Fibroblast of skin of scalp (primary cell): Measurements from ENCODE around the gene SP140L.

Experiments used
- DNase-seq: peaks from one replicate; pipeline ENCODE4 v3.0.0-alpha.2; 2013

Gene SP140L

DNA sequence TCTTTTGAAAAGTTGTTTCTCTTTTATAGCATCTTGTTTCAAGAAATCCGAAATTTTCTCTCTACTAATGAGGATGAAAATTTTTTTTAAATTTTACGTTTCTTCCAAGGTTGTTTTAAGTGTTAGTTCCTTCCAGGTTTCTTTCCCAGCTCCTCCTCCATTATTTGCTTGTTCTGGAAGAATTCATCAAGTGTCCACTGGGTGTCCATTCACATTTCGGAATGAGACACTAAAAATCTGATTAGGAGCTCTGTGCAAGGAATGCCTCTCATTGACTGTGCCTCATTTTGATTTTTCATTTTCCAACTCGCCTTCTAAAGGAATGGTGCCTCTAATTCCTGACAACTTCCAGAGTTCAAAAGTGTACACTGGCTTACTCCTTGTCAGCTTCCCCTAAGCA lies 95.2 kb downstream of the SP140L start:
- DNase-seq, result no peak

DNA sequence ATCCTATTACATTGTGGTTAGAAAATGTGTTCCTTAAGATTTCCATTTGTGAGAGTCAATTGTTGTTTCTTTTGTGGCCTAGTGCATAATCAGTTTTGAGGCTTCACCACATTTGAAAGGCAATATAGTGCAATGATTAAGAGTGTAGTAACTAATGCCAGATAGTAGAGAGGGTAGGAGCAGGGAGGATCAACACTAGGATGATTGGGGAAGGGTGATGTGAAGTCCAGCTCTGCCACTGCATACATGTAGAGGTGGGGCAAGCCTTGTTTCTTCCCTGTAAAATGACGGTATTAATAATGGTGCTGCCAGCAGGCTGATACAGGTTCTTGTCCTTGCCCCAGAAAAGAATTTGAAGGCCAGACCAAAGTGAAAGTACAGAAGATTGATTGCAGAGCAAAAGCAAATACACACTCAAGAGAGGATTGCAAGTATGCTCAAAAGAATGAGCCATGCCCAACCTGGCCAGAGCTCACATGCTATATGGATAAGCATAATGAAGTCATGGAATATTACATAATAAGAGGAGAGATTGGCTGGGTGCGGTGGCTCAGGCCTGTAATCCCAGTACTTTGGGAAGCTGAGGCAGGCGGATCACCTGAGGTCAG lies 97.0 kb downstream of the SP140L start:
- no peak for DNase-seq

DNA sequence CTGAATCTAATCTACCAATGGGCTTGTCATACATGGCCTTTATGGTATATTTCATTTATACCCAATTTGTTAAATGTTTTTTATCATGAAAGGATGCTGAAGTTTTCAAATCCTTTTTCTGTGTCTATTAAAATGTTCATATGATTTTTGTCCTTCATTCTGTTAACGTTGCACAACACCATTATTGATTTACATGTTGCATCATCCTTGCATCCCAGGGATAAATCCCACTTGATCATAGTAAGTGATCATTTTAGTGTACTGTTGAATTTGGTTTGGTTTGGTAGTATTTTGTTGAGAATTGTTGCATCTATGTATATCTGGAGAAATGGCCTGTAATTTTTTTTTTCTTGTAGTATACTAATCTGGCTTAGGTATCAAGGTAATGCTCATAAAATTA lies 98.4 kb downstream of the SP140L start:
- DNase-seq, result no peak

DNA sequence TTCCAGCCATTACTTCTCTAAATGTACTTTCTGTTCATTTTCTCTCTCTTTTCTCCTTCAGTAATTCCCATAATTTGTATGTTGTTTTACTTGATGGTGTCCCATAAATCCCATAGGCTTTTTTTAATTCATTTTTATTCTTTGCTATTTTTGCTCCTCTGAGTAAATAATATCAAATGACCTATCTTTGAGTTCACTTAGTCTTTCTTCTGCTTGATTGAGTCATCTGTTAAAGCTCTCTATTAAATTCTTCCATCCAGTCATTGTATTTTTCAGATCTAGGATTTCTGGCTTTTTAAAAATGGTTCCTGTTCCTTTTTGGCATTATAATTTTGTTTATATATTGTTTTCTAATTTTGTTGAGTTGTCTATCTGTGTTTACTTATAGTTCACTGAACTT lies 102.5 kb downstream of the SP140L start:
- DNase-seq, result no peak

DNA sequence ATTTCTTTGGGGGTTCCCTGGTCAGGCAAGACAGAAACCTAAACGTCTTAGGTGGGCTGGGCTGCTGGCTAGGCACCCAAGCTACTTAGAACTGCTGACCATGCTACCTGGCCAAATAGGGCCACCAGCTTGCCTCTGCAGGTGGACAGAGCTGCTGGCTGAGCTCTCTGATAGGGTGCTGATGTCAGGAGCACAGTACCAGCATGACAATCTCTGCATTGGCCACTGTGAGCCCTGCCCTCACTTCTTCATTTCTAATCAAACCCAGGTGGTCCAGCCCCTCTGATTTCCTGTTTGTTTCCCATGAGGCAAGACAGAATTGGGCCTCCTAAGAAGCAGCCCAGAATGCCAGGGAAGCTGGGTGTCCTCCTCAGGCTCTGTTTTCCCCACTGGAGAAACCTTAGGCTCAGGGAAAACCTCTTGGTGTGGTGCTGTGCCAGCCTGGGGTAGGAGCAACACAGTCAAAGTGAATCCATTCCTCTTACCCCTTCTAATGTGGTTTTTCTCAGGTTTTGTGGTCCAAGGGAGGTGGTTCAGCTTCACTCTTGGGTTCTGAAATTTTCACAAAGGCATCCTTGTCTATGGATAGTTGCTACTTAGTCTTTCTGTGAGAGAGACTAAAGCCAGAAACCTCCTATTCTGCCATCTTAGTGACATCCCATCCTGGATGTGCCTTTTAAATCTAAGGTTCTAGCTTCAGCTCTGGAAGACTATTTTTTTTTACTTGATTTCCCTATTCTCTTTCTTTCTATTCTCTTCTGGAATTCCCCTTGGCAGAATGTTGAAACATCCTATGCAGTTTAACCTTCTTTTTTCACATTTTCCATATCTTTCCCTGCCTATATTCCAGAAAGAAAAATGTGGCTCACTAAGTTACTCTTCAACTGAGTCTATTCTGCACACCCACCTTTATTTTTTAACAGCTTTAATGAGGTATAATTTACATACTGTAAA lies 104.2 kb downstream of the SP140L start:
- no peak for DNase-seq

DNA sequence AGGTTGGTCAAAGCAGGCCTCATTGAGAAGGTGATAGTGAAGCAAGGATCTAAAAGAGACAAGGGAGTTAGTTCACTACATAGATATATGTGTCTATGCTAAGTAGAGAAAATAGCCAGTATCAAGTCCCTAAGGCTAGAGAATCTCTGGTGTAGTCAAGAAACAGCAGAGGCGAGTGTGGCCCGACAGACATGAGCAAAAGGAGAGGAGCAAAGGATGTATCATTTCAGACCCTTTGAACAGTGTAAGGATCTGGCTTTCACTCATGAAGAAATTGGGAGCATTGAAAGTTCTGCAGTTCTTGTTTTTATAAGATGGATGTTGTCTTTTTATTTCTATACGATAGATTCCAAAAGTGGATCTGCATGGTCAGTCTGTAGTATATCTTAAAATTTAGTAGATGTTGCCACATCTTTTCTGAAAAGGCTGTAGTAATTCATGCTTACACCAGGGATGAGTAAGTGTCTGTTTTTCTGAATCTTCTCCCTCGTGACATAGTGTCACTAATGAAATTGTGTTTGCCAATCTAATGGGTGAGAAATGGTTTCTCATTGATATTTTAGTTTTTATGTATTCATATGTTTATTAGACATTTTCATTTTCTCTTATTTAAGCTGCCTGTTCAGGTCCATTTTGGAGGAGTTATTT lies 107.8 kb downstream of the SP140L start:
- no peak for DNase-seq

DNA sequence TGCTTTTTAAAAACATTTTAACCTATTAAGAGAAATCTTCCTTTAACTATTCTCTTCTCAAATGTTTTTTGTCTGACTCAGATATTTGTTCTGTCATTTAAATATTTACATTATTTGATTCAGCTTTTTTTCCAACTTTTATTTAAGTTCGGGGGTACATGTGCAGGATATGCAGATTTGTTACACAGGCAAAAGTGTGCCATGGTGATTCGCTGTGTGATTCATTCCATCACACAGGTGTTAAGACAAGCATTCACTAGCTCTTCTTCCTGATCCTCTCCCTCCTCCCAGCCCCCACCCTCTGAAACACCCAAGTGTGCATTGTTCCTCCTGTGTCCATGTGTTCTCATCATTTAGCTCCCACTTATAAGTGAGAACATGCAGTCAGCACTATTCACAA lies 108.4 kb downstream of the SP140L start:
- DNase-seq, result no peak

DNA sequence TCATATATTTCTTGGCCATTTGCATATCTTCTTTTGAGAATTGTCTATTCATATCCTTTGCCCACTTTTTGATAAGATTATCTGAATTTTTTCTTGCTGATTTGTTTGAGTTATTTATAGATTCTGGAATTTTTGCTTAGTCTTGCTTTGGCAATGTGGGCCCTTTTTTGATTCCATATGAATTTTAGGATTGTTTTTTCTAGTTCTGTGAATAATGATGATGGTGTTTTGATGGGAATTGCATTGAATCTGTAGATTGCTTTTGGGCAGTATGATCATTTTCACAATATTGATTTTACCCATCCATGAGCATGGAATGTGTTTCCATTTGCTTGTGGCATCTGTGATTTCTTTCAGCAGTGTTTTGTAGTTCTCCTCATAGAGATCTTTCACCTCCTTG lies 112.1 kb downstream of the SP140L start:
- peak; percentile 64 for DNase-seq

DNA sequence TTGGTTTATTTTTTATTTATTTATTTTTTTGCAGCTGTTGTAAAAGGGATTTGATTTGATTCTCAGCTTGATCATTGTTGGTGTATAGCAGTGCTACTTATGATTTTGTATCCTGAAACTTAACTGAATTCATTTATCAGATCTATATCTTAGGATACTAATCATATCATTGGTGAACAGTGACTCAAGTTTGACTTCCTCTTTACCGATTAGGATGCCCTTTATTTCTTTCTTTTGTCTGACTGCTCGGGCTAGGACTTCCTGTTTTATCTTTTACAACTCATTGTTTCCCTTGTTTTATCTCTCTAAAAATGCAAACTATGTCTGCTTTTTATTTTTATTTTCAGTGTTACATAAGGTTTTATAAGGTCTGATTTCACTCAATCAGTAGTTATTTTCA lies 112.6 kb downstream of the SP140L start:
- no peak for DNase-seq

DNA sequence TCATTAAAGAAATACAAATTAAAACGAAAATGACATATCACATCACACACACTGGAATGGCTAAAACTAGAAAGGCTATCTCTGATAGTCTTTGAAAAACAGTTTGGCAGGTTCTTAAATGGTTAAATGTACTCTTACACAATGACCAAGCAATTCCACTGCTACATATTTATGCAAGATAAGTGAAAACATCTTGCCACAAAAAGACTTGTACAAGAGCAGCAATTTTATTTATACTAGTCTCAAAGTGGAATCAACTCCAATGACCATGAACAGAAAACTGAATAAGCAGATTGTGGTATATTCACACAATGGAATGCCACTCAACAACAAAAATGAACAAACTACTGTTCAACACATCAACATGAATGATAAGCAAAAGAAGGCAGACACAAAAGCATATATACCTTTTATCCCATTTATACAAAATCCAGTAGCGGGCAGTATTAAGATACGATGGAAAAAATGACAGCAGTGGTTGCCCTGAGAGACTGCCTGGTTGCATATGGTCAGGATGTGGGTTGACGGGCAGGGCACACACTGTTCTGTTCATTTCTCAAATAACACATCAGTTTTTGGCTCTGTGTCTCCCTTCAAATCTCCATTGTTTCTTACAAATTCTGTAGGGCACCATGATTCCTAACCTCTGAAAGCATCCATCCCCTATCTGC lies 114.4 kb downstream of the SP140L start:
- peak; percentile 64 for DNase-seq

DNA sequence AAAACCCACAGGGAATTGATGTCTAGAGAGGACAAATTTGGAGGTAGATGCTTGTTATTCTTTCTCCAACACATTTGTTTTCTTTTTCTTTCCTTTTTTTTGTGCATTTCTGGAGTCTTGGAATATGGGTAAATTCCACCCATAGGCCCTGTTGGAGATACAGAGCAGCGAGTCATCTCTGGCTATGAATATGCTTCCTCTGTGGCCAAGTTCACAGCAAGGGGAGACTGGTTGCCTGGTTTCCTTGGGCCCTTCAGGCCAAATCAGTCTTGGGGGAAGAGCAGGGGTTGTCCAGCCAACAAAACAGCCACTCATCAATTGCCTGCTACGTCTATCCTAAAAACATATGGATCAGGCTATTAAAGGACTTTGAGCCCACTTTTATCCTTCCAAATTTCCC lies 116.5 kb downstream of the SP140L start:
- peak; percentile 87 for DNase-seq

DNA sequence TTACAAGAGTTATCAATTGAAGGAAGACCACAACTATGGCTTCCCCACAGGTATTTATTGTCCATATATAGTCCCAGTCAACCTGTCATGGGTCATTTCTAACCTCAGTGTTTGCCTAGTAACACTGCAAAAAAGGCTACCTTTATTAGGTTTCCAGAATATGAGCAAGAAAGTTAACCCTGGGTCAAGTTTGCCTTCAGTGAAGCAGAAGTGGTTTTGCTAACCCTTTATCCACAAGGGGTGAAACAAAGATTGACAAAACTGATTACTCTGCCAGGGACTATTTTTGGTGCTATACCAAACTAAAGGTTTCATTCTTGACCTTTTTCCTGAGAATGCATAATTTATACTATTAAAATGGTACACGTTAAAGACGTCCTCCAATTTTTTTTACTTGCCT lies 117.8 kb downstream of the SP140L start:
- DNase-seq, result no peak

DNA sequence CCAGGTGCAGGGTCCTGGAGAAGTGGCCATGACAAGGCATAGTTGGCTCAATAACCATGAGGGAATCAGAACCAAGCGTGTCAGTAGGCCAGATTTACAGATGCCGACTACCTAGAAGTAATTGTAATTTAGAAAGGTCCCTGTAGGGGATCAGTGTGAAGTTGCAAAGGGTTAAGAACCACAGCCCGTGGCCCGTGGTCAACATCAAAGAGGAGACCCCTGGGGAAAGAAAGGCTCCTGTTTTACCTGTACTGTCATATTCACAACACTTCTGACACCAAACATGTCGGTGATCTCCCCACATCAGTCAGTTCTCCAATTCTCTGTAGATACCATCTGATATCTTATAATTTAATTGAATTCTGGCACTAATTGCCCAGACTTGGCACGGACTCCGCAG lies 120.0 kb downstream of the SP140L start:
- DNase-seq, result no peak

DNA sequence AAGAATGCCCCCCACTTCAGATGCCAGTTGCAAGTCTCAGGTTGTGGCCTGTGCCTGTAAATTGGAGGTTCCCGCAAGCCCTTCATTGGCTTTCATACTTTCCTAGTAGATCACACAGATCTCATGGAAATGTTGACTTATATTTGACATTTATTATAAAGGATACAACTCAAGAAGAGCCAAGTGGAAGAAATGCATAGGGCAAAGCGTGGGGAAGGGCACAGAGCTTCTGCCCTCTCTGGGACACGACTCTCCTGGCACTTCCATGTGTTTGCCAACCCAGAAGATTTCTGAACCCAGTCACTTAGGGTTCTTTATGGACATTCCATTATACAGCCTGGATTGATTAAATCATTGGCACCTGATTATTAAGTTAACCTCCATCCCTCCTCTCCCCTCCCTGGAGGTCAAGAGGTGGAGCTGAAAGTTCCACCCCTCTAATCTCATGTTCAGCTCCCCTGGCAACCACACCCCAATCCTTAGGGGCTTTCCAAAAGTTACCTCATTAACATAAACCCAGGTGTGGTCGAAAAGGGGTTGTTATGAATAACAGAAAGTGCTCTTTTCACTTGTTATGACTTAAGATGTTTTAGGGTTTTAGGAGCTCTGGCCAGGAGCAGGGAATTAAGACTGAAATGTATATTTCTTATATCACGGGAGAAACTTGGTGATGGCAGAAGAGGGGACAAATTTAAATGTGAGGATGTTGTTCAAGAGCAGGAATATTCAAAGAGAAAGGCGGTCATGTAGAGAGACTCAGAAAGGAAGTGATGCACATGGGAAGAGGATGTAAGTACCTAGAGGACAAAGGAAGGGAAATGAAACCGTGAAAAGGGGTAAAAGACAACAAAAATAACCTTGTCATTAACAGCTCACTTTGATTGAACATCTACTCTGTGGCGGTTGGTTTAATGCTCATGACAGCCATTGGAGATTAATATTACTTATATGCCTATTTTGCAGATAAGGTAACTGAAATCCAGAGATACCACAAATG lies 120.8 kb downstream of the SP140L start:
- no peak for DNase-seq

DNA sequence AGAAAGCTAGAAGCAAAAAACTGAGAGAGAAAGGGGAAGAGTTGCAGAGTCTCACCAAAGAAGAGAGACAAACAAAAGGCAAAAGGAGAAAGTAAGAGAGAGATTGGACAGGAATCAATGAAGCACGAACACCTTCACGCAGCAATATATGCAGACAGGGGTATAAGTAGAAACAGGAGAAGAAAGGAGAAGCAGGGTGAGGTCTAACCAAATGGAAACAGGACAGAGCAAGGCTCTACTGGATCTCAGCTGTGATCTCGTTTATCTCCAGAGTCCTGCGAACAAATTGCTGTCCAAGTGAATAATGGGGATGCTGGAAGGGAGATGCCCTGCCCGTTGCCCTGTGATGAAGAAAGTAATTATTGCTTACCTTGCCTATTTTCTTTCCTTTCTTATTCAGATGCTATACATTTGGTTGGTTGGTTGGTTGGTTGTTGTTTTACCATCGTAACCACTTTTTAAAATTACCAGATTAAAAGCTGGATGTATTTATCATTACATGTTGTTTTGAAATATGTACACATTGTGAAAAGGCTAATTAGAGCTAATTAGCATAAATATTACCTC lies 123.0 kb downstream of the SP140L start:
- DNase-seq, result no peak

DNA sequence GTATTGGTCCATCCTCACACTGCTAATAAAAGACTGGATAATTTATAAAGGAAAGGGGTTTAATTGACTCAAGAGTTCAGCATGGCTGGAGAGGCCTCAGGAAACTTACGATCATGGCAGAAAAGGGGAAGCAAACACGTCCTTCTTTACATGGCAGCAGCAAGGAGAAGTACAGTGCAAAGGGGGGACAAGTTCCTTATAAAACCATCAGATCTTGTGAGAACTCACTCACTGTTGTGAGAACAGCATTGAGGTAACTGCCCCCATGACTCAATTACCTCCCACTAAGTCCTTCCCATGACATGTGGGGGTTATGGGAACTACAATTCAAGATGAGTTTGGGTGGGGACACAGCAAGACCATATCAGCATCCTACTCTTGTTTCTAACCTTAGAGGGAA lies 126.0 kb downstream of the SP140L start:
- DNase-seq, result no peak
